Skeletal muscle cell (primary cell): ENCODE measurements around the gene NHS.

Experiments
- DNase-seq: peaks from one replicate; pipeline ENCODE4 v3.0.0-alpha.2; 2010; ENCODE audit warnings: low read depth
- H3K4me3 ChIP-seq: 2 replicates; pipeline ENCODE4 v1.5.1; 2011; ENCODE audit warnings: low read depth, mild to moderate bottlenecking, control low read depth, low read length, moderate library complexity

Gene NHS

GRCh38 chrX:17680732-17681413 lies 305.9 kb downstream of the NHS start:
- DNase-seq, result no peak
- H3K4me3 ChIP-seq, result no peak overlapping the region

GRCh38 chrX:17682259-17682658 lies 307.3 kb downstream of the NHS start:
- no peak overlapping the region for H3K4me3 ChIP-seq
- DNase-seq, result no peak

GRCh38 chrX:17685026-17685425 lies 310.0 kb downstream of the NHS start:
- DNase-seq, result no peak
- no peak overlapping the region for H3K4me3 ChIP-seq

GRCh38 chrX:17687648-17688047 lies 312.6 kb downstream of the NHS start:
- no peak for DNase-seq

GRCh38 chrX:17689971-17690409 lies 315.0 kb downstream of the NHS start:
- DNase-seq, result peak; percentile 14
- H3K4me3 ChIP-seq, result no peak overlapping the region

More at GRCh38 chrX:17687648-17688047, 312.6 kb downstream of the NHS start:
- no peak overlapping the region for H3K4me3 ChIP-seq

- no peak overlapping the region for H3K4me3 ChIP-seq
- DNase-seq, result peak; percentile 23
These were observed 317.8 kb downstream of the NHS start for GRCh38 chrX:17692709-17693346.

- no peak overlapping the region for H3K4me3 ChIP-seq
- no peak for DNase-seq
These were observed 322.2 kb downstream of the NHS start for GRCh38 chrX:17697191-17697590.

- no peak for DNase-seq
- no peak overlapping the region for H3K4me3 ChIP-seq
These were observed 326.0 kb downstream of the NHS start for GRCh38 chrX:17700976-17701375.

GRCh38 chrX:17703201-17703600 lies 328.2 kb downstream of the NHS start:
- no peak for DNase-seq
- H3K4me3 ChIP-seq, result no peak overlapping the region

GRCh38 chrX:17705211-17705610 lies 330.2 kb downstream of the NHS start:
- H3K4me3 ChIP-seq, result no peak overlapping the region
- DNase-seq, result no peak

GRCh38 chrX:17706676-17707075 lies 331.7 kb downstream of the NHS start:
- DNase-seq, result peak; percentile 31
- no peak overlapping the region for H3K4me3 ChIP-seq

GRCh38 chrX:17707731-17708130 lies 332.7 kb downstream of the NHS start:
- DNase-seq, result no peak
- H3K4me3 ChIP-seq, result no peak overlapping the region

- H3K4me3 ChIP-seq, result no peak overlapping the region
- no peak for DNase-seq
These were observed 335.9 kb downstream of the NHS start for GRCh38 chrX:17710871-17711301.

GRCh38 chrX:17713288-17713687 lies 338.3 kb downstream of the NHS start:
- DNase-seq, result no peak
- H3K4me3 ChIP-seq, result no peak overlapping the region

- H3K4me3 ChIP-seq, result no peak overlapping the region
- DNase-seq, result no peak
These were observed 343.7 kb downstream of the NHS start for GRCh38 chrX:17718649-17719165.

GRCh38 chrX:17719711-17720110 lies 344.7 kb downstream of the NHS start:
- H3K4me3 ChIP-seq, result no peak overlapping the region
- DNase-seq, result no peak

GRCh38 chrX:17721715-17722114 lies 346.7 kb downstream of the NHS start:
- no peak overlapping the region for H3K4me3 ChIP-seq
- no peak for DNase-seq

- no peak for DNase-seq
- H3K4me3 ChIP-seq, result no peak overlapping the region
These were observed 350.2 kb downstream of the NHS start for GRCh38 chrX:17725181-17725580.

- H3K4me3 ChIP-seq, result no peak overlapping the region
- DNase-seq, result no peak
These were observed 357.3 kb downstream of the NHS start for GRCh38 chrX:17732138-17732783.

- no peak for DNase-seq
- no peak overlapping the region for H3K4me3 ChIP-seq
These were observed 360.4 kb downstream of the NHS start for GRCh38 chrX:17735406-17735805.
